ENCODE measurements around the gene ERMARD.

GRCh38 chr6:169723200-169723909 lies 28.1 kb upstream of the ERMARD start:
- TF ChIP-seq CTCF (conservative IDR thresholded peaks at IDR 0.05; ENCODE audit: low read length): no peak
- no peak for TF ChIP-seq EZH2phosphoT487 (IDR thresholded peaks at IDR 0.05; ENCODE audit: borderline replicate concordance, low read depth, low read length)
